HG02884 (cell line): ENCODE results near the gene WNK3.
"Not testable (repeated sequence)": the region's sequence is repeated elsewhere in the genome, so short reads cannot be mapped to it uniquely, and the experiment has no call there.

Experiments used
- ATAC-seq: cut with Tn5 transposase; IDR thresholded peaks from one replicate; pipeline ENCODE4 v1.9.1; 2021; ENCODE audit warnings: mild to moderate bottlenecking, moderate library complexity; ENCODE audit not compliant: unreplicated experiment

WNK3 gene

GRCh38 chrX:54357414-54358377 lies at the start of gene WNK3:
TSS of gene WNK3 (minus strand) at chrX:54358046.
- no peak for ATAC-seq

DNA sequence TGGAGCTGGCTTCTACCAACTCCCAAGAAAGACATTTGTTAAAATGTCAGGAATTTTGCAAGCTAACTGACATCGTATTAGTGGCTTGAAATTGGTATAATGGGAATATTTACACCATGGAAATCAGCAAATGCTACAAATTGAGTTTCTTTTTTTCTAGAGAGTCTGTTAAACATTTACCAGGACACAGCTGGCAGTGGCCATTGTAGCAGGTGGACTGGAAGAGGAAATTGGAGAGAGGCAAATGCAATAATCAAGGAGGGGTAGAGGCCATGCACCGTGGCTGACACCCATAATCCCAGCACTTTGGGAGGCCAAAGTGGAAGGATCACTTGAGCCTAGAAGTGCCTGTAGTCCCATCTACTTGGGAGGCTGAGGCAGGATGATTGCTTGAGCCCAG lies 49.4 kb upstream of the WNK3 start:
- no peak for ATAC-seq

- ATAC-seq, result no peak
Measured at GRCh38 chrX:54397113-54397512, 39.3 kb upstream of the WNK3 start.

DNA sequence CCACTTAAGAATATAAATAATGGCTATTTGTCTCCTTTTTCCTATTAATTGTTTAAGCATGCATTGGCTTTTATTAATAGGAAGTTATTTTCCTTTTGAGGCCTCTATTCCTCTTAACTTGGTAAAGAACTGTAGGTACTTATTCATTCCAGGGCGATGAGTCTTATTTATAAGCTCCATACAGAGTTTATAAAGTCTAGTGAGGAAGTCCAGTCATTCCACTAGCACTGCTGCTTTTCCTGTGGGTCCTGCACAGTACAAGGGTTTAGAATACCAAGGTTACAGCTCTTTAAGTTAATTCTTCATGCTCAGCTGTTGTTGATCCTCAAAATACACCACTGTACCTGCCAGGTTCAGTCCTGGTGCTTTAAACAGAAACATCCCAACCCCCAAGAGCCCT lies 28.5 kb upstream of the WNK3 start:
- no peak for ATAC-seq

- ATAC-seq, result not testable (repeated sequence)
Measured at GRCh38 chrX:54384661-54385060, 26.8 kb upstream of the WNK3 start.

DNA sequence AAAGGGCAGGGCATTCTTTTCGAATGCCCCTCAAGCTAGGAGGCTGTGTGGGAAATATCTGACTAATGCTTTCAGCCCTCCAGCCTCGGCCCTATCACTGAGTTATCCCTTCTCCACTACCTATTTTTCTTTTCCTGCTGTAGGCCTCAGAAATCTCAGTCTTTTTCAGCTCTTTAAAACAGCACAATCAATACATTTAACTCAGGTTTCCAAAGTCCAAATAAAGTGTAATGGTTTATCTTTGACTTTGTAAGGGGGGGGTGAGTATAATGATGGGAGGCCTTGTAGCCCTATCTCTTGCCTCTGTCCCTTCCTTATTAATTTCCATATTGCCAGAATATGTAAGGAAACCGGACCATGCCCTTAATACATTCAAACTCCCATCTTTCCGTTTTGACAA lies 1.6 kb upstream of the WNK3 start:
- no peak for ATAC-seq

- ATAC-seq, result no peak
Measured at GRCh38 chrX:54358424-54359211, 772 bp upstream of the WNK3 start.

GRCh38 chrX:54352677-54353076 lies 5.2 kb downstream of the WNK3 start:
- no peak for ATAC-seq

DNA sequence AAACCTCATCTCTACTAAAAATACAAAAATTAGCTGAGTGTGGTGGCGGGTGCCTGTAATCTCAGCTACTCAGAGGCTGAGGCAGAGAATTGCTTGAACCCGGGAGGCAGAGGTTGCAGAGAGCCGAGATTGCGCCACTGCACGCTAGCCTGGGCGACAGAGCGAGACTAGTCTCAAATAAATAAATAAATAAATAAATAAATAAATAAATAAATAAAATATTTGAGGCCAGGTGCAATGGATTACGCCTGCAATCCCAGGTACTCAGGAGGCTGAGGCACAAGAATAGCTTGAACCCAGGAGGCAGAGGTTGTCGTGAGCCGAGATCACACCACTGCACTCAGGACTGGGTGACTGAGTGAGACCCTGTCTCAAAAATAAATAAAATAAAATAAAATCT lies 20.5 kb downstream of the WNK3 start:
- ATAC-seq, result not testable (repeated sequence)

GRCh38 chrX:54325077-54325476 lies 32.8 kb downstream of the WNK3 start:
- ATAC-seq, result no peak

DNA sequence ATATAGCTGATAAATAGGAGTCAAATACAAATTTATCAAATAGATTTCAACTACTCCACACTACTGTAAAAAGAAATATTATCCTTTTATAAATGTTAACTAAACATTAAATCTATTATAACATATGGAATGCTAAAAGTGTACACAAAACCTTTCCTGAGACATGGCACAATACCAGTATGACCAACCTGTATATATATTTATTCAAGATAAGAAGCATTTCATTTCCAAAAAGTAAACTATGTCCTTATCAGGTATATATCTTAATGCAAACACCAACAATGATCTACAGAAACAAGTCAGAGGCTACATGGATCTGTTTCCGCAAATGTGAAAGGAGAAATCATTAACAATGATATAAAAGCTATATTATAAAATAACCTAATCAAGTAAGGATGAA lies 37.8 kb downstream of the WNK3 start:
- no peak for ATAC-seq

DNA sequence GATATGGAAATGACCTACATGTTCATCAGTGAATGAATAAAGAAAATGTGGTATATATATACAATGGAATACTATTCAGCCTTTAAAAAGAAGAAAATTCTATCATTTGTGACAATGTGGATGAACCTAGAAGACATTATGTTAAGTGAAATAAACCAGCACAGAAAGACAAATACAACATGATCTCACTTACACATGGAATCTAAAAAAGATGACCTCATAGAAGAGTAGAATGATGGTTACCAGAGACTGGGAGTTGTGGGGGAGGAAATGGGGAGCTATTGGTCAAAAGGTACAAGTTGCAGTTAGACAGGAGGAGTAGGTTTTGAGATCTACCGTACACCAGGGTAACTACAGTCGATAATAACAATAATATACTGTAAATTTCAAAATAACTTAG lies 51.5 kb downstream of the WNK3 start:
- no peak for ATAC-seq

GRCh38 chrX:54301516-54301915 lies 56.3 kb downstream of the WNK3 start:
- no peak for ATAC-seq

- ATAC-seq, result no peak
Measured at GRCh38 chrX:54294306-54294705, 63.5 kb downstream of the WNK3 start.

GRCh38 chrX:54292755-54293154 lies 65.1 kb downstream of the WNK3 start:
- ATAC-seq, result no peak

- ATAC-seq, result no peak
Measured at GRCh38 chrX:54291758-54292157, 66.1 kb downstream of the WNK3 start.

DNA sequence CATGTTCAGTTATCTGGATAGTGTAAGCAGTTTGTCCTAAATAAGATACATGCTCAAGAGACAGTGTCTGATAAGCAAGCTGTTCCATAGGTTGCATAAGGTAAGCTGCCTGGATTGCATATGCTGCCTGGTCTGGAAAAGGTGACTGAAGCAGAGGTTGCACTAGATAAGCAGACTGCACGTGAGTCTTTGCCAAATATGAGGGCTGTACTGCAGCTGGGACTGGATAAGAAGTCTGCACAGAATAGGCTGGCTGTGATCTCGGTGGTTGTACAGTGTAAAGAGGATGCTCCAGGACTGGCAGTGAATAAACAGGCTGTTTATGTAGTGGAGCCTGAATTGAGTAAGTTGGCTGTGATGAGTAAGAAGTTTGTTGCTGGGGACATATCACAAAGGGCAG lies 68.9 kb downstream of the WNK3 start:
- ATAC-seq, result no peak

- ATAC-seq, result no peak
Measured at GRCh38 chrX:54288277-54288676, 69.6 kb downstream of the WNK3 start.

DNA sequence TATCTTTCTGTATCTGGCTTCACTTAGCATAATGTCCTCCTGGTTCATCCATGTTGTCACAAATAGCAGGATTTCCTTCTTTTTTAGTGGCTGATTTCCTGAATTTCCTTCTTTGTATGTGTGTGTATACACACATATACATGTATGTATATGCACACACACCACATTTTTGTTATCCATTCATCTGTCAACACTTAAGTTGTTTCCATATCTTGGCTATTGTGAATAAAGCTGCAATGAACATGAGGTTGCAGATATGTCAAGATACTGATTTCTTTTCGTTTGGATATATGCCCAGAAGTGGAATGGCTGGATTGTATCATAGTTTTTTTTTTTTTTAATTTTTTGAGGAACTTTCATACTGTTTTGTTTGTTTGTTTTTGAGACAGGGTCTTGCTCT lies 76.2 kb downstream of the WNK3 start:
- no peak for ATAC-seq

DNA sequence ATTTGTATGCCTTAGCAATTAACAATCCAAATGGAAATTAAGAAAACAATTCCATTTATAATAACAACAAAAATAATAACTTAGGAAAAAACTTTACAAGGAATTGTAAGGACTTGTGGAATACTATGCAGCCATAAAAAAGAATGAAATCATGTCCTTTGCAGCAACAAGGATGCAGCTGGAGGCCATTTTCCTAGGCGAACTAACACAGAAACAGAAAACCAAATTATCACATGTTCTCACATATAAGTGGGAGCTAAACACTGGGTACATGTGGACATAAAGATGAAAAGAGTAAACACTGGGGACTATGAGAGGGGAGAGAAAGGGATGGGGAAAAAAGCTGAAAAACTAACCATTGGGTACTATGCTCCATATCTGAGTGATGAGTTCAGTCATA lies 77.4 kb downstream of the WNK3 start:
- ATAC-seq, result no peak

GRCh38 chrX:54271664-54272063 lies 86.2 kb downstream of the WNK3 start:
- ATAC-seq, result no peak

DNA sequence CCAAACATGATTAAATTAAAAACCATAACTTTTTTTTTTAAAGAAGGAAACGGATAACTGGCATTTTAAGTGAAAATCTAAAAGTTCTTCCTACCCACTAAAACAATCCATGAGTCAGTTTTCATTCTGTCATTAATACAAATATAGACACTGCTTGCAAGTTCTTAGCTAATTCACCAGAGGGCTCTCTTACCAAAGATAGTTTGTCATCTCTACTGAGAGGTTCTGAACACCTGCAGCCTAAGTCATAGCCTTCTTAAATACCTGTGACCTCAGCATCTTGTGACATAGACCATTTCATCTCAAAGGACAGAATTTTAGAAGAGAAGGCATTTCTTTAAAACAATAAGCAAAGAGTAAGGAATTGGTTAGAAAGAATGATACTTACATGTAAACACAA lies 109.5 kb downstream of the WNK3 start:
- ATAC-seq, result no peak
